GM21737 (cell line): ENCODE data around the gene TET2.

Source experiments
- ATAC-seq: cut with Tn5 transposase; IDR thresholded peaks from one replicate; pipeline ENCODE4 v1.9.1; 2021; ENCODE audit warnings: mild to moderate bottlenecking, moderate library complexity; ENCODE audit not compliant: unreplicated experiment

Gene TET2

DNA sequence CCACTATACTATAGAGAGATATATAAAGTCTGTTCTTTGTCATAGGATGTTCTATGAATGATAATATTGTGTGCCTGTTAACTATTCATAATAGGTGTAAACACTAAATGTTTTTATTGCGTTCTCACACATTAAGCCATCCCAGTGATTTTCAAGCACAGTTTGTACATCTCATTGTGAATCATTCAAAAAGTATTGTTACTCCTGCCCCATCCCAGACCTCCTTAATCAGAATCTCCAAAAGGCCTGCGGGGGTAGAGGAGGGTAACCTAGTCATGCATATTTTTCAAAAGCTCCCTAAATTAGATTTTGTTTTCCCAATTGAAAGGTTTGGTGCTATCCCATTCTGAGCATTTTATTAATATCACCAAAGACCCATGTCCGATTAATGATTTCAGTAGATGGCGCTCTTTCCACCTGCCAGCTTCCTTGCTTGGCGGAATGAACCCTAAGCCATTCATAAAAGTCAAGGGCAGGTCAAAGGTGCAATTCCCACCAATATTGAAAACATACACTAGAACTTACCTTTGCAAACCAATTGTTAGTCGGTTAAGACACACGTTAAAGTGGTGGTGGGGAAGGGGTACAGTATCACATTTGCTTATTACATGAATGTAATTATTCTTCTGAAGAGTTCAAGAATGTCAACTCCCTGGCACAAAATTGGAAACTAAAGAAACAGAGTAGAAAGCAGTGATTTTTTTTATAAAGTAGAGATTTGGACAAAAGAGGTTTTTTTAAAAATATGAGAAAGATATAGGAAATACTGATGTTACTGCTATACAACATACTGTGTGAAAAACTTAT is 5.8 kb upstream of the TET2 start:
- no peak for ATAC-seq

DNA sequence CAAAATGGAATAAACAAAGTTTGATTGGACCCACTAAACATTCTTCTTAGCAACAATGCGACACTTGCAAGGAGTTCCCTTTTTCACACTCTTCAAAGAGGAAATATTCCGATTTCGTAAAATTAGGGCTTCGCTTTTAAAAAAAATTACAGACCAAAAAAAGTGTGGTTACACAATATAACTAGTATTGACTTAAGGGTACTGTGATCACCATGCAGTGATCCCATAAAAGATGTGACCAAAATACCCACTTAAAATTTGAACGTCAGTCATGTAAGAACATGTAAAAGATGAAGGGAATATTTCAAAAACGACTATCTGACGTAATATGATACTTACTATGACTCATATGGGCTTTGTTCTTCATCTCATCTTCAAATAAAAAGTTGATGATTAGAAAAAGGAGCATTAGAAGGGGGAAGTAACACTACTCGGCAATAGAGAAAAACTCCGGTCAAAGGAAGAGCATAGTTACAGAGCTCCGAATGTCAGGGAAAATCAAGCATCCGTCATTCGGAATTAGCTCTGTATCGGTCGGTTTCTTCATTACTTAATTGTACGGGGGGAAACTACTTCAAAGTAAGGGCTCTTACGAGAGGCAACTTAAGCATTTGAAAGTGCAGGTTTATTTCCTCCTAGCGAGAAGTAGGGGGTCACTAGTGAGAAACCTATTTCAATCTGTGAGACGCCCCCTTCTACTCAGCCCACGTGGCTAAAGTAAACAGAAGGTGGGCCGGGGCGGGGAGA is 1.3 kb upstream of the TET2 start:
- ATAC-seq, result peak; percentile 2

DNA sequence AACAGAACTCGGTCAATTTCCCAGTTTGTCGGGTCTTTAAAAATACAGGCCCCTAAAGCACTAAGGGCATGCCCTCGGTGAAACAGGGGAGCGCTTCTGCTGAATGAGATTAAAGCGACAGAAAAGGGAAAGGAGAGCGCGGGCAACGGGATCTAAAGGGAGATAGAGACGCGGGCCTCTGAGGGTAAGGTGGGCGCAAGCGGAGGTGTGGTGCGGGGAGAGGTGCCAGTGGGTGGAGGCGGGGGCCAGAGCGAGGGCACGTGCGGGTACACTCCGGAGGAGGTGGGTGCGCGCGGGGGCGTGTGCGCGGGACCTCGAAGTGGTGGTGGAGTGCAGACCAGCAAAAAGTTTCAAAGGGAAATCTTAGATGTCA is 787 bp upstream of the TET2 start:
- ATAC-seq, result peak; percentile 35

DNA sequence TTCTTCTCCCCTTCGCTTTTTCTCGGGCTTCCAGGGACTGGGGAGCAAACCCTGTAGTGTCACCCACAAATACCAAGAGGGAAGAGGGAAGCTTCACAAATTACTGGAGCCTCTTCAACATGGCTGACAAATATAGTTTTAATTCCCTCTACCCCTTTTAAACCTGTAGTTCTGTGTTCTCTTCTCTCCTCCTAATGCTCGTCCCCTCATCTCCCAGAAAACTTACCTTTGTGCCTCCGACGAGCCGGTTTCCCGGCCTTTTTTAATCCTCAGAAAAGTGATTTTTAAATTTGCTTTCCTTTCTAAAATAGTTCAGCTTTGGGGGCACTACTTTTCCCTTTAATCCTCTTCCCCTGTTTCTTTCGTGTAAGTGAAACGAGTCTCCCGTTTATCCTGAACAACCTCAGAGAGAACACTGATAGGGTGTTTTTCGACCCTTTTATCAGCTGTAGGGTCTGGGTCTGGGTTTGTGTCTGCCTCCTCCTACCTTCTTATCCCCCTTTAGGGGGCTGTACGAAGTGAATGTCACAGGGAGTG is 408 bp downstream of the TET2 start:
- peak; percentile 2 for ATAC-seq

DNA sequence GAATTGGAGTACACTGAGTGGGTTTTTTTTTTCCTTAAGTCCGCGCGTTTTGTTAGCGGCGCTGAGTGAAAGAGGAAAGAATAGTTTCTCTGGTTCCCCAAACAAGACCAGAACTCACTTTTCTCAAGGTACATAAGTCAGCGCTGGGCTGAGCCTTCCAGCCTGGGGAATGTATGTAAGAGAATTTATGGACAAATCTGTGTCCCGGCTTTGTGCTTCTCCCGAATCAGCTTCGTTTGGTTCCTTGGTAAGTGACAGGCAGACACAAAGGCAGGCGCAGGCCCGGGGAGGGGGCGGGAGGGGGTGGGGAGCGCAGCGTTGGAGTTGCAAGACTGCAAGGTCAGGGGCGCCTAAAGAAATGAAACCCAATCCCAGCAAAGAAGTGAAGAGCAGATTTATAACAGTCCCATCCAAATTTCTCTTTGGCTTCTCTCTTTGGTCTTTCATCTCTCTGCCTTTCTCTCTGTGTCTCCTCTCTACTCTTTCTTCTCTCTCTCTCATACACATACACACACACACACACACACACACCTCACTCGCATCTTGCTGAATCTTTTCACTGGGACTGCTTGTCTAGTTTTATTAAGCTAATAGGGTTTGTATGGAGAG is 981 bp downstream of the TET2 start:
- ATAC-seq, result no peak

DNA sequence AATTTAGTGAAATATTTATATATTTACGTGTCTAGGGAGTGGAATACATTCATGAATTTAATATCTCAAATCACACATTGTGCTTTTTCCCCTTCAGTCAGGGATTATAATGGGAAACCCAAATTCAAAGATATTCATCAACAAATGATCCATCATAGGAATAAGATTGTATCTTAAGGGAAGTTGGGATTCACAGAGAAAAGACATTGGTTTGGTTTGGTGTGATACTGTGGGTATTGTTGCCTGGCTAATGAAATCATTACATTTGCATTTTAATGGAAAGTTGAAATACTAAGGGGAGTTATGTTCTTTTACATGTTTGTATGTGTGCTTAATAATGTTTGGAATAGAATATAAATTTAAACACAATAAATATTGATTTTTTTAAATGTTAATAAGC is 1.7 kb downstream of the TET2 start:
- no peak for ATAC-seq

DNA sequence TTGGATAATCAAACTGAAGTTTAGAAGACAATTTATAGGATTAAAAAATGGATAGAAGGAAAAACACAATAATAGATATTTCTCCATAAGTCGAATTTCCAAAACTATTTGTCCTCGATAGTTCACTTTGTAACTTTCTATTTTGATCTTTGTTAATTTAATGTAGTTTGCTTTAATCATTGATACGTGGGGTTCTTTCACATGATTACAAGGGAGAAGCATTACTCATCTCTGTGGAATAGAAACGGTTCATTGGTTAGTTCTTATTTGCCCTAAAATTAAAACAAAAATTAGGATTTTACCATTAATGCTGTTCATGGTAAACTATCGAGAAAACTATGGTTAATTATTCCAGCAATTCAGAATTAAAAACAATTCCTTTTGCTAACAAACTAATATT is 2.1 kb downstream of the TET2 start:
- ATAC-seq, result no peak

DNA sequence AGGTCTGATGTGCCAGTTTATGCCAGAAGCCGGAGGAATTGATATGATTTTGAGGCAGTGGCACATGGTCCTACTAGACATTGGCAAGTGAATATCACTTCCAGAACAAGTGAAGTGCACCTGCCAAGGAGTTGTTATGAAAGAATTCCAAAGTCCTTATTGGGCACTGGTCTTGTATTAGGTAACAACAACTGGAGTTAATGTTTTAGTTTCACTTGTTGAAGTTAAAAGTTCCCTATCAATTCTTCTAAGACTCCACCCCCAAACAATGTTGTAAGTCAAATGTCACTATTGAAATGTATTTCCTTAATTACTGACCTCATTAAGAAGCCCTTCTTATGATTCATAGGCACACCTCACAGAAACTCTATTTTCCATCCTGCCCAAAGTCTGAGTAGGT is 3.1 kb downstream of the TET2 start:
- no peak for ATAC-seq

DNA sequence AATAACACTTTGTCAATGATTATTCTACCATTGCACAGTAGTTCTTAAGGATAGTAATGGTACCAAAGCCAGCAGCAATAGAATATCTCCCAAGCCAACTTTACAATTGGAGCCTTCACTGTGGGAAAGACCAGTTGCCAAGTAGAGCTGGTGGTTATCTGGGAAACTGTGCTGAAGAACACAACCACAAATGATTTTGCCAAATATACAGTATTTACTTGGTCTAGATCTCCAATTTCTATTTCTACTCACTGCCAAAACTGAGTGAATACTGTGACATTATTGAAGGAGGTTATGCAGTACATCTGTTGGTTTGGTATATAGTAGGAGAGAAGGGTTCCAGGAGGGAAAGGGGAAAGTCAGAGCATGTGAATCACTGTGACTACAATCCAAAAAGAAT is 3.8 kb downstream of the TET2 start:
- ATAC-seq, result no peak

DNA sequence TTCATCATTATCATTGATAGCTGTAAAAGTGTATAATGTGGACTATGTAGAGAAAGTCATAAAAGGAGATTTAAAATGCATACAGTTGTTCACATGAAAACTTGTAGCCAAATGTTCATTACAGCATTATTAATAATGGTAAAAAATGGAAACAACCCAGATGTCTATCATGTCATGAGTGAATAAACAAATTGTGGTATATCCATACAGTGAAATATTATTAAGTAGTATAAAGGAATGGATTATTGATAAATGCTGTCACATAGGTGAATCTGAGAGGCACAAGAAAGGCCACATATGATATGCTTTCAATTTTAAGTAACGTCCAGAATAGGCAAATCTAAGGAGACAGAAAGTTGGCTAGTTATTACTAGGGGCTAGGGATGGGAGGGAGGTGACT is 7.1 kb downstream of the TET2 start:
- no peak for ATAC-seq

DNA sequence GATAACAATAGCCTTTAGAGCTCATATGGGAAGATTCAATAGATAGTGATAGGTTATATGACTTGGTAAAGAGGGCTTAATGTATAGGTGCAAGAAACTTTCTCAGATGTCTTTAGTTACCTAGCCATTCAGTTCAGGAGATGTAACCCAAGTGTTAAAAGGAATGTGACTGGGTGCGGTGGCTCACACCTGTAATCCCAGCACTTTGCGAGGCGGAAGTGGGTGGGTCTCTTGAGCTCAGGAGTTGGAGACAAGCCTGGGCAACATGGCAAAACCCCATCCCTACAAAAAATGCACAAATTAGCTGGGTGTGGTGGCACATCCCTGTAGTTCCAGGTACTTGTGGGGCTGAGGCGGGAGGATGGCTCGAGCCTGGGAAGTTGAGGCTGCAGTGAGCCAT is 7.9 kb downstream of the TET2 start:
- ATAC-seq, result no peak

DNA sequence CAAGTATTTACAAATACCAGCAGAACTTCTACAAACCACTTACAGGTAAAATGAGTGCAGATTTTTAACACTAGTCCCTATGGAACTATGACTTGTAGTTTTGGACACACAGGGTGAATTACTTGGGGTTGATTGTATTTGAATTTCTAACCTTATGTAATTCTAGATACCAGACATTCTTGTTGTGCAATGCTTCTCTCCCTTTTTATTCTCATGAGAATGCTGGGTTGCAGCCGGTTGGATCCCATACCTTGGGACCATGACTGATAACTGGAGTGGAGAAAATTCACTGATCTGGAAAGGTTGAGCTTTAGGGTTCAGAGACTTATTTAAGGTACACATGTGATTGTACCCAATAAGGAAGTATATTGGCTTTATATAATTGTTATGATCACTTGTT is 8.8 kb downstream of the TET2 start:
- ATAC-seq, result no peak

DNA sequence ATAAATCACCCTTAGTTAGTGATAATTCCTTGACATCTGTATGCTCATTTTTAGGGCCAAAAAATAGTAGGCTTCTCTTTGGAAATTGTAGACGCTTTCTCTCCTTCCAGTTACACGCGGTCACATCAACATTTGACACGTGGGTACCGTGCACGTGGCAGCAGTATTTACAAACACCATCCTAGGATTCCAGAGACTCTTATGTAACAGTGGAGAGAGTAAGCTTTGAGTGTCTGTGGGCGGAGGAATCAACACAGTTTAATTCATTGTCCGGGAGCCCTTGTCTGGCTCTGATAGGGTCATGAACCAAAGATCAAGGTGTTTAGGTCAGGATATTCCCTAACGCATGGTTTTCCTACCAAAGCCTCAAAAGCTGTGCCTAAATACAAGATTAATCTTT is 12.2 kb downstream of the TET2 start:
- ATAC-seq, result no peak

DNA sequence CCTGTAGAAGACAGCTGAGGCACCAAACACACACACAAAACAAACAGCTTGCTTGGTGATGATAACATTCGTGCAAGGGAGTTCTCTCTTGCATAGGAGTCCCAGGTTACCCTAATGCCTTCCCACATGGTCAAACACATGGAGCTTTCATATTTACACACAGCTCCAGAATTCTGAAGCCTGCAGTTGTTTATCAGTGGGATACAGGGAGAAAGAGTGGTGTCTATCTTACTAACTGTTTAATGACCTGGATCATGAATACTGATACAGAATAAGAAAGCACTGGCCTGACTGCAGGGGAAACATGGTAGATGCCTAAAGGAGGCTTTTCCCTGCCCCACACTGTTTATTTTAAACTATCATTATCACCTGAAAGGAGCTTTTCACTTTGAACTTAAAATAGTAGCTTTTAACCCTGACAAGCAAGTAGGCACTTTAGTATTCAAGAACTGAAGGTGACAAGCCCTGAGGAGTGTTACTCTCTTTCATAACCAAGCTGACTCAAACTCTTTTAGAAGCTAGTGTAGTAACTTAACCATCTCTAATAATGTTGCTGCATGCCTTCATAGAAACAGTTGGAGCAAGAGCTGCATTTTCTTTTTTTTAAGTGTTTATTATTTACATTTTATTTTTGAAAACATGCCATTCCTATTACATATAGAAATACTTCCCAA is 15.6 kb downstream of the TET2 start:
- no peak for ATAC-seq

DNA sequence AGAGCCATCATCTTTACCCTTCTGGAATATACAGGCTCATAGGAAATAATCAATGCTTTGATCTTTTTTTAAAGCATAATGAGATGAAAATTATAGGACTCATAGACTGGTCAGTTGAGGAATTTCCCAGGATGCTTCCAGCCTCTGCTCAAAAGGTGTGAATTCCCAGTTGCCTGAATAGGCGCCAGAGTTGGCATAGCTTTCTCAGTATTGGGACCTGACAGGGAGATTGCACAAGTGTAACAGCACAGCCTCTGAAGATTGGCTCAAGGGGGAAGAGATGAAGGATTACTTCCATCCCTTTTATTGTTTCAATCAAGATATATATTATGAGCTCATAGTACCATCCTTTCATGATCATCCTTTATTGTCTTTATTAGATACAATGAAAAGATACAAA is 17.9 kb downstream of the TET2 start:
- ATAC-seq, result no peak

DNA sequence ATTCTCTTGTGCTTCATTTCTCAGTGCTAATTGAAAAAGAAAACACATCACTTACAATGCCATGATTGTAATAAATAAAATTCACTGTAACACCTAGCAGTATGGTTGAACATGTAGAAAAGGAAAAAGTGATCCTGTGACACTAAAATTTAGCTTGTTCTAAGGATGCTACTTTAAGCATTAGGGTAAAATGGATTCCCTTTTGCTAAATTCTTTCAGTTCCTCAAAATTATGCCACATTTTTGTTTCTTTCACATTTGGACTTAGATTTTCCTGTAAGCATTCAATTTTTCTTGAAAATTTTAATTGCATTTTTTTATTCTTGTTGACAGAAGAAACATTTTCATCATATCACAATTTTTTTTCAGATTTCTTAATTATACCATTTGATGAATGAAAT is 19.4 kb downstream of the TET2 start:
- no peak for ATAC-seq

DNA sequence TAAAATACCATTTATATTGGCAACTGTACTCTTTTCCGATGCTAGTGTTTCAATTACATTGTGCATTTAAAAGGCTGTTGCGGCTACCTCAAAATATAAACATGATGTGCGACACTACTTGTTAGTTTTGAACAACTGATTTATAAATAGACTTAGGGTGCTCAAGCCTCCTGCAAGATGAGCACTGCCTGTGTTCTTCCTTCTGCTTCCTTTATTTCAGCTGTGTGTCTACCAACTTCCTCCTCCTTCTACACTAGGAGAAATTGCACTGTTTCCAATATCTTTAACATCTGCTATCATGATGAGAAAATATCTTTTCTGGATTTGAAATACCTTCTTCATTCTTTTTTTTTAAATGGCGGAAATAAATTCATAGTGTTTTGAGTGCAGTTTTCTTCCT is 24.0 kb downstream of the TET2 start:
- no peak for ATAC-seq

DNA sequence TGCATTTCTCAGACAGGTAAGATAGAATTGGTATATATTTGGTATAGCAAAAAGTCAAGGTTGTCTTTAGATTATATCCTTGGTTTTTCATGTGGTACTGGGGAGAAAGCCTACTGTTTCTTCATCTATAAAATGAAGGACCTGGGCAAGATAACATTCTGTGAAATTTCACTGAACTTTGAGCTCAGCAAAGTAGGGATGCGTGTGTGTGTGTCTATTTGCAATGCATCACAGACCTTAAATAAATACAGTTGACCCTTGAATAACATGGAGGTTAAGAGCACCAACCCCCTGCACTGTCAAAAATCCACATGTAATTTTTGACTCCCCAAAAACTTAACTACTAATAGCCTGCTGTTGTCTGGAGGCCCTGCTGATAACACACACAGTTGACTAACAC is 25.2 kb downstream of the TET2 start:
- no peak for ATAC-seq

DNA sequence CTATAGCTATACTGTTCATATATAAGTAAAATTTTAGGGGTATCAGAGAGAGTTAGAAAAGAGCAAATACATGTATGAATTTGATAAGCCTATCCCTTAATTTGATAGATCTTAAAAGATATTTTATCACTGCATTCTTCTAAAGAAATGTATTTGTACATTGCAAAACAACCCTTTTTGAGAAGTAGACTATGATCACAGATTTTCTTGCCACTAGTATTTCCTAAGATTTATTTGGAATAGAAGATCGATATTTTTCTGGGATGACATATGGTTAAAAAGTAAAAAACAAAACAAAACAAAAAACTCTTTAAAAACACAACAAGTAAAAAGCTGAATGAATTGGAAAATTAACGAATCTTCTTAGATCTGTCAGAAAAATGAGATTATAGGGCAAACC is 27.4 kb downstream of the TET2 start:
- no peak for ATAC-seq

DNA sequence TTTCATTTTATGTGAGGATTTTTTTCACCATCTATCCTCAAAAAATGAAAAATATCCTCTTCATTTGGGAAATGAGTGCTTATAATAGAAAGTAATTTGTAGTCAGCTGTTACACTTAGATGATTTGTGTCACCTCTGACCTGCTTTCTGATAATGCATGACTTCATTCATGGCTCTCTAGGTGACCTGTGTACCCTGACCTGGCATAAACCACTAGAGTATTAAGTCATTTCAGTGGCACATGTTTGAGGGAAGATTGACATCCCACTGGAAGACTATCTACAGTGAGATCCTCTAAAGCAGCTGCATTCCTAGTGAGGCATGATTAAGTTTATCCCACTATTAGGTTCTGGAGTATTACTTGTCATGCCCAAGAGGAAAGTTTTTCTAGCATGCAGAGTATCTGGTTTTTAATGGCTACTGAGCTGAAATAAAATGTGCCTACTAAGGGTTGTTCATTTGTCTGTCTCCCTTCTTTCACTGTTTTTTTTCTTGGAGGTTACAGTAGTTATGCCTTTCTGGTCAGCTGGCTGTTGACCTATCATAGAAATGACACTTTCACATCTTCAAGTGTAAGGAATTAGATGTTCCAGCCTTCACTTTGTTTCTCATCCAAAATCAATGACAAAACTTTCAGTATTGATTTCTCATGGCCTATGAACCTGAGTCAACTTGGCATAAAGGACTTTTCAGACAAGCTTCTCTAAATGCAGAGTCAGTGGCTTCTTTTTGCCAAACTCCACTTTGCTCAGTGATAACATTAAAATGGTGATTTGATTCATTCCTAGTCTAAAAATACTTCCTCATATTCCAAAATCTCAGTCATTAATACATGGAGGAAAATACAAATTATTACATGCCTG is 33.1 kb downstream of the TET2 start:
- ATAC-seq, result no peak
